Stimulated activated CD8-positive, alpha-beta memory T cell treated with anti-CD3 and anti-CD28 coated beads, Interleukin-4, amount 100 ng/mL, for 24 hours (primary cell): ENCODE data around the gene KCNN3.

Experiments used
- DNase-seq: peaks from one replicate; pipeline ENCODE4 v3.0.0-alpha.2; 2020; ENCODE audit warnings: low read depth

Gene KCNN3

DNA sequence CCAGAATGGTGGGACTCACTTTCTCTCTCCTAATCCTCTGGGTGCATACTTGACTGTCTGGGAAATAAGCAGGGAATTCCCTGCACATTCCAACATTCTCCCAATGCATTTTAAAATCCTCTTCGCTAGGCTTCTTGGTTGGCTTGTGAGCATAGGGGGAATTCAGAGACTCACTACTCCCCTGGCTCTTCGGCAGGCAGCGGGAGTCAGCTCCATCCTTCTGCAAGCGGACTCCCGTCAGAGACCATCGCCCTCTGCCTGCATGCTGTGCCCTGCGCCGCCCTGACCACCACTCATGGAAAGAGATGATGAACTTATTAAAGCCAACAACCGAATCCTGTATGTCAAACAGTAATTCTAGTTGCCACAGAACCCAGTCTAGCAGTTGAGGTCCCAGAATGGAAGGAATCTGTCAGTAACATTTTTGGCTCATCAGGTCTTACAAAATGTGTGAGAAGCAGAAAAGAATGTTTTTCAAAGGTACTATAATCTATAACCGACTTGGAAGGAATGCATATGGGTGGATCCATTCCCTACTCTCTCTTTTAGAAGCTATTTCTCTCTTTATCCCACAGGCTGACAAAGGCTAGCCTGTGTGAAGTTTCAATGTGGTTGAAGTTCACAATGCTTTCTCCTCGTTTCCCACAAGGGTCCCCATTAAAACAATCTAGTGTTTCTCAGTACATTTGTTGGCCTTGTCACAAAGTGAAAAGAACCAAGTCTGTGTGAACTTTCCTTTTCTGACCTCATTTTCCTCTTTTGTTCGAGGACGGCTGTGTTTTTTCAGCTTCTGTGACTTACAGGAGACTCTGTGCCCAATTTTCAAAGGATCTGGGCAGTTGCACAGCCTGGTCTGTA, 143.0 kb downstream of the KCNN3 start:
- DNase-seq, result no peak

DNA sequence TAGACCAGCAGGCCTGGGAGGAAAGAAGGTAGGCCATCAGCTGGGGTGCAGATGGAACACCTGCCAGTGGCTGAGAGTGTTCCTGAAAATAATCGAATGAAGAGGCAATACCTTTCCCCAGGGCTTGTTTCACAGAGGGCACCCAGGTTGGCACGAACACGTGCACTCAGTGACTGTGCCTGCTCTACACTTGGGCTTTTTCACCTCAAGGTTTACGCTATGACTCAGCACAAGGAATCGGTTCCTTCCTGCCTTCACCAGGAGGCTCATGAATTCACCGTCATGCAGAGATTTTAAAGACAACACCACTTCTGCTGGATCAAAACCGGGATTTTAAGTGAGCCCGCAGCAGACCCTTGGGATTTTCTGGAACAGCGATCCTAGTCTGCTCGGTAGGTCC, 143.6 kb downstream of the KCNN3 start:
- DNase-seq, result no peak

DNA sequence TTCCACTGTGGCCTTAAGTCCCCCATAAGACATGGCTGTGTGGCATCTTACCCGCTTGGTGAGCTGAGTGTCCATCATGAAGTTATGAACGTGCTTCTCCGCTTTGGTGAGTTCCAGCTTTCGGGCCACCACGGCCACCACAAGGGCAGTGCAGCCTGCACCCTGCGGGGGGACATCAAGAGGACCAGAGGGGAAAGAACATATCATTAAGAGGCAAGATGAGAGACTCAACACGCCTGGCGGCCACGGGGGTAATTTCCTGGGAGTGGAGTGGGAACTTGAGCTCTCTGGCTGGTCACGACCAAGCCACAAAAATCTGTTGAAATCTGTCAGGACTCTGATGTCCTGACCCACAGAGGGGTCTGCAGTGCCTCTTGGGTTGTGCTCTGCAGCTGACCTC, 144.2 kb downstream of the KCNN3 start:
- no peak for DNase-seq

DNA sequence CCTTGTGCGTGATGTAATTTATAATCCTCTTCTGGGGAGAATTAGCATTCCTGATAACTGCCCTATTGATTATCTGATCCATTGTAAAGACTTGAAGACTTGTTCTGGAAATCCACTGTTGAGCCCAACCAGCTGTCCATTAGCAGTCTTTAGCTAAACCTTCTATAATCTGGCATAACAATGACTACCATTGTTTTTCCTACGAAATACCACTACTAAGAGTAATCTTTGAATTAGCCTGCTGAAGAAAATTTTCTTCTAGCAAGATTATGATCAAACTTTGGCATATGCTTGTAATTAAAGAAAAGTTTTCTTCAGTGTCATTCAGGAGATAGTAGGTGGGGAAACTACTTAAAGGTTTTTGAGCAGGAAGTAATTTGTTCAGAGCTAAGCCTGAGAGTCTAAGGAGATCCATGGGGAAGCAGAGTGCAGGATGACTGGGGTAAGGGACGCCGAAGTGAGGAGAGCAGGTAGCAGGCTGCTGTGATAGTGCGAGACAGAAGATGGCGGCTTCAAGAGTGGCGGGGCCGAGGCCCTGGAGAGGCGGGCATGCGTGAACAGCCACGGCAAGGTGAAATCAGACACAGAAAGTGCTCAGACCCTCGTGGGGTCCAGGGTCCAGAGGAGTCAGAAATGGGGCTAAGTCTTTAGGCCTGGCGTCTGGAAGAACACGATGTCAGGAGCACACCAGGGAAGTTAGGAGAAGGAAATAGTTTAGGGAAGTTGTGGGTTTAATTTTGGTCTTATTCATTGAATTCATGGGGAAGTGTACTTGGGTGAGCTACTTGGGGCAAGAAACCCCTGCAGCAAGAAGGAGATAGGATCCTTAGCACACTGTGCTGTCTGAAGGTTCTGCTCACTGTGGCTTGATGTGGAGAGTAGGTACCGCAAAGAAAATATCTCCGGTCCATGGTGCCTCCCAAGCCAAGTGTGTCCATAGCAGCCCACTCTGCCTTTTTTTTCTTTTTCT, 149.5 kb downstream of the KCNN3 start:
- DNase-seq, result no peak

DNA sequence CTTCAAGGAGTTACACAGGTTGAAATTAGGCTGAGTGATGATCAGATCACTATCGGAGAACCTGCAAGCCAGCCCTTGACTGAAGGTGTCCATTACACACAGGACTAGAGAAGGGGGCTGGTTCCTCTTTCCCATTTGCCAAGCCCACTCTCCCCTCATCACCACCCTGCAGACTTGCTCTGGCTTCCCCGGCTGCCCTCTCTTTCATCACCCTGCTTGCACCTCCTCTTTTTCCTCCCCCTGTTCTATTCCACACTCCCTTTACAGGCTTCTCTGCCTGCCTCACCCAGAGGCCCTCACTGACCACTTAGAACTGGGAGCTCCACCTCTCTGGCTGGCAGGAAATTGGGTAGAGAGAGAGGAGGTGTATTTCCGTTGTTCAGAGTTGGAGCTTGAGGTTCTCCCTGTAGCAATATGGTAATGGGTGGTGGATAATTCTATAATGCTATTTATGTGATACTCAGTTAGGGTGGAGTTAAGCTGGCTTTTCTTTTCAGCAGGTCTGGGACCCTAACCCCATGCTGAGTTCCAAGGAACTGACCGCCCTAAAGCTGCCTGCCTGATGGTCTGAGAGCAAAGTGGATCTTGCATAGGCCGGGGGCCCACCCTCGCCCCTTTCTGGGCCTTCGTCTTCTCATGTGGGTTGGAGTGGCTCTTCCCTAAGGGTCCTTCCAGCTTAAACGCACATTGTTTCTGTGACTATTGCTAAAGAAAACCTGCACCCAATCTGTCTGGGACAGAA, 150.3 kb downstream of the KCNN3 start:
- no peak for DNase-seq

DNA sequence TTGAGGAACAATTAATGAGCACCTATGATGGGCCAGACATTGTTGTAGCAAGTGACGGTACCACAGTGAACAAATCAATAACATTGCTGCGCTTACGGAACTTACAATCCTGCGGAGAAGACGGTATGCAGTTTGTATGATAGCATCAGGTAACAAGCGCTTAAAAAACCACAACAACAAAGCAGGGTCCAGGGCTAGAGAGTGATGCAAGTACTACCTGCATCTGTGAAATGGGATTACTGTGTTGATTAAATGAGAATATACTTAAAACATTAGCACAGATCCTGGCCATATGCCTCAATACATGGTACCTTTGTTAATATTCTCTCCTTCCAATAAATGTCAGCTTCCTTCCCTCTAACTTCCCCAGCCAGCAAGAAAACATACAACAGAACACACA, 151.5 kb downstream of the KCNN3 start:
- DNase-seq, result no peak

DNA sequence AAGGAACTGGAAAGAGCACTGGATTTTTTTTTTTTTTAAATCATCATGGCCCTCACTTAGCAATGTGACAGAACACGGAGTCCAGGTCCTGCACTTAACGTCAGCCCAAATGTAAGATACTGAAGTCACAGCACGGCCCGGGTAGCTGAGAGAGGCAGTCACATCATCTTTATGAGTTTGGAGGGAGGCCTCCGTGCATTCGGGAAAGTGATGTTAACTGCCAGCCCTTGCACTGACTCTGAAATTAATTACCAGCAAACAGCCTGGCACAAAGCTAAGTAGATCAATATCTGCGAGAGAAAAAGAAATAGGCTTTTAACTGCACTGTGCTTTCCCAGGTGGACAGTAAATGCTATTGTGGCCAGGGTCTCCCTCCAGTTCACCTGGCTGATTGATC, 152.6 kb downstream of the KCNN3 start:
- DNase-seq, result no peak

DNA sequence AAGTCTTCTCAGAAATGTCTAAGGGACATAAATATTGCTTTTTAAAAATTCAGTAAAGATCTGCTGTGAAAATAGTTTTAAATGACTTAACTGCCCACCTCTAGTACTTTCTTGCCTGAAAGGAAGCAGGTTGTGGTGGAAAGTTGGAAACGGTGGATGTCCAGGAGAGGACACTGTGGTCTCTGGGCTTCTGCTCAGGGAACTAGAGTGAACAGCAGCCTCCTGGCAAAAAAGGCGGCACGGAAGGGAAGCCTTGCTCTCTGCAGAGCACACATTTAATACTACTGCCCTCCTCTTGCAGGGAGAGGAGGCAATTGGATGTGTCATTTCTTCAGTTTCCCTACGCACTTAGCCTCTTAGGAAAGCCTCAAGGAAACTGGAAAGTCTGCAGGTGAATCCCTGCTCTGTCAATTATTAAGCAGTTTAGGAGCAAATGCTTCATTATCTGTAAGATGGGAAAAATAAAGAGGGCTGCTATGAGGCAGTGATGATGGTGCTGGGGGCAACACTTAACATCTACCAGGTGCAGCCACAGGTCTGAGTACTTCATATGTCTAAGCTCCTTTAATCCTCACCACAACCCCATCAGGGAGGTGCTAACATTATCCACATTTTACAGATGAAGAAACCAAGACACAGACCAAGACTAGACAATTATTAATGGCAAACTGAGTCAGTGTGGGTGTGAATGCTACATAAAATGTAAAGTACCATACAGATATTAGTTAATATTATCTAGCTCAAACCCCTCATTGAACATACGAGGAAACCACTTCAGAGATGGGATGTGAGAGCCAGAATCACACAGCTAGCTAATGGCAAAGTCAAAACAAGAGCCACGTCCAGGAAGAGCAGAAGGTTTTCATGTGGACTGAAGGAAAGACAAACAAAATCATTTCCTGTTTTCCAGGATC, 153.2 kb downstream of the KCNN3 start:
- no peak for DNase-seq

DNA sequence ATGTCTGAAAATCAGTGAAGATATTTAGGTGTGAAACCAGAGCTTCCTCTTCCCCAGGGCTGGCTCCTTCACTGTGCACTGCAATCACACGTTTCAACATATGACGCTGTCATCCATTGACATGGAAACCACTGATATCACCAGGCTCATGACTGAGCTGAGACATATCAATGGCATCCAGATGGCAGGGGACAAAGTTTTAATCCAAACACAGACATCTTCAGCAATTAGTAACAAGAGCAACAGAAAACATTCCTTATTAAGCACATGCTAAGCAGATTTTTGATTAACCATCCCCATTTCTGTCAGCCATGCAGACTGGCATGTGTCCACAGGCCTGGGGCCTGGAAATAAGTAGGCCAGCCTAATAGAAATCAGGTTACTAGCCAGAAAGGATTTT, 154.1 kb downstream of the KCNN3 start:
- DNase-seq, result no peak

DNA sequence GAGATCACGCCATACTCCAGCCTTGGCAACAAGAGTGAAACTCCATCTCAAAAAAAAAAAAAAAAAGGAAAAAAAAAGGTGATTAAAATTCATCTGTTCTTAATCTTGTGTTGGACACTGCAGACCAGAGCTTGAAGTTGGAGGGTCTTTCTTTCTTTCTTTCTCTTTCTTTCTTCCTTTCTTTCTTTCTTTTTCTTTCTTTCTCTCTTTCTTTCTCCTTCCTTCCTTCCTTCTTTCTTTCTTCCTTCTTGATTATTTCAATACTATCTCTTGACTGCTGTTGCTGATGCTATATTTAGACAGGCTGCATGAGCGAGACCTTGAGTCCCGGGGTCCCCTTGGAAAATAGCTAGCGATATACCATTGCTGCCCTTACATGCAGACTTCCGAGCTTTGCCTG, 154.7 kb downstream of the KCNN3 start:
- no peak for DNase-seq

DNA sequence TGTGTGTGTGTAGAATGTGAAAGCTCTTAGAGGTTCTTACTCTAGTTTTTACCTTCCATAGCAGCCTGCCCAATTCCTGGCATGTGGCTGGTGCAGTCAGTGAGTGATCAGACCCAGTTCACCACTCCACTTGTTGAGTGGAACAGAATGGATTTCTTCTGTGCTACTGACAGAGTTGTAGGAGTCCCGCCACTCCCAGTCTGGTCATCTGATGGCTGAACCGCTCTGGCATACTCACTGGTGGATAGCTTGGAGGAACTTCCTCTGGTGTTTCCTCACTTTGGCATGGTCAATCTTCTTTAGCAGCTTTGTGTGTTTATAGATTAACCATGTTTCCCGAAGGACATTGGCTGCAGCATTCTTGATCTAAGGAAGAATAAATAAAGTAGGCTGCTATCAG, 155.4 kb downstream of the KCNN3 start:
- DNase-seq, result no peak

DNA sequence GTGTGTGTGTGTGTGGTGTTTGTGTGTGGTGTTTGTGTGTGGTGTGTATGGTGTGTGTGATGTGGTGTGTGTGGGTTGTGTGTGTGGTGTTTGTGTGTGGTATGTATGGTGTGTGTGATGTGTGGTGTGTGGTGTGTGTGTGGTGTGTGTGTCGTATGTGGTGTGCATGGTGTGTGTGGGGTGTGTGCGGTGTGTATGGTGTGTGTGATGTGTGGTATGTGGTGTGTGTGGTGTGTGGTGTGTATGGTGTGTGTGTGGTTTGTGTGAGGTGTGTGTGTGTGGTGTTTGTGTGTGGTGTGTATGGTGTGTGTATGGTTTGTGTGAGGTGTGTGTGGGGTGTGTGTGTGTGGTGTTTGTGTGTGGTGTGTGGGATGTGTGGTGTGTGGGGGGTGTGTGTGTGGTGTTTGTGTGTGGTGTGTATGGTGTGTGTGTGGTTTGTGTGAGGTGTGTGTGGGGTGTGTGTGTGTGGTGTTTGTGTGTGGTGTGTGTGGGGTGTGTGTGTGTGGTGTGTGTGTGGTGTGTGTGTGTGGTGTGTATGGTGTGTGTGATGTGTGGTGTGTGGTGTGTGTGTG, 155.9 kb downstream of the KCNN3 start:
- no peak for DNase-seq

DNA sequence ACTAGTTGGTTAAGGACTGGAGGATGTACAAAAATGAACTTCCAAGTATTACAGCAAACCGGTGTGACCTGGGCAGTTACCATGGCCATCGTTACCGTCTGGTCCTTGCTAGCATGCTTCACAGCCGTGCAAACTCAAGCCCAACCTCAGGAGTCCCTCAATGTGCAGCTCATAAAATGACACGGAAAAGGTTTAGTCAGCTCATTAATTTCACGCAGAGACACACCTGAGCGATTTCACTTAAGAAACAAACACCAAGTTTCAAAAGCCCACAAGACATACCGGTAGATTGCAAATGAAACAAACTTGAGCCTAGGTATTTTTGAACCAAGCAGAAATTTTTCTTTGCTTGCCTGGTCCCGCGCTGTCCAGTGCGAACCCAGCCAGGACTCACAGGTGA, 157.1 kb downstream of the KCNN3 start:
- no peak for DNase-seq

DNA sequence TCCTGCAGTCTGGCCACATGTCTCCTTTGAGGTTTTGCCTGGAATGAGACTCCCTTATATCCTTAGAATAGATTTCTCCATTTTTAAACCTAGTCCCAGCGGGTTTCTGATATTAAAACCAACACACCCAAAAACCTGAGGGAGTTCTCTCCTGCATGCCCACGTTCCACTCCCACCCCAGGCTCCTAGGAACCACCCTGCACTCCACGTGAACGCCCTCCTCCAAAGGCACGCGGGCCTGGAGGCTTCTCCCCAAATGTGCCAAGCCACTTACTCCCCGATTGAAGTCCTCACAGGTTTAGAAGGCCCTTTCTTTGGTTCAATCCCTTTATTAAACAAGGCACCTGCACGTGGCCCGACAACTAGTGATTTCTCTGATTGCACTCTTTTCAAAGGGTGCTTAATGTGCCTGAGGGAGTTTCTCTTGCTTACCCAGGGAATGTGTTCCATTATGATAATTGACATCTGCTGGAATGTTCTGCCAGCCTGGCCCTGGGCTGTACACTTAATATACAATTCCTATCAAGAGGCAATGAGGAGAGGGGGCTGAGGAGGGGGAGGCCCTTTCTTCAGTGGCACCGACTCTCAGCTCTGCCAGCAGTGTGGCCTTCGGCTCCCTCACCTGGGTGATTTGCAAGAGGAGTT, 157.8 kb downstream of the KCNN3 start:
- DNase-seq, result no peak

DNA sequence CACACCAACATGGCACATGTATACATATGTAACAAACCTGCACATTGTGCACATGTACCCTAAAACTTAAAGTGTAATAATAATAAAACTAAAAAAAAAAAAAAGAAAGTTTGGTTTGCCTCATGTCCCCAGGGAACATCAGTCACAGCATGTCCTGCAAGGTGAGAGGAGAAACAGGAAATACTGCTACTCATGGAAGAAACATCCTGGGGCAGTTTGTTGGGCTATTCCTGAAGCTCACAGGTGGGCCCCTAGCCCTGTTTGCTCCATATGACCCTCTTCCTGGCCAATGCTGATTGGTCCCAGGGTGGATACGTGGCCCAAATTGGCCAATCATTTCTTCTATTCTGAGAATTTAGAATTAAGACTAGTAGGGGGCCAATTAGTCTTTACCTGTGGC, 158.7 kb downstream of the KCNN3 start:
- DNase-seq, result no peak

DNA sequence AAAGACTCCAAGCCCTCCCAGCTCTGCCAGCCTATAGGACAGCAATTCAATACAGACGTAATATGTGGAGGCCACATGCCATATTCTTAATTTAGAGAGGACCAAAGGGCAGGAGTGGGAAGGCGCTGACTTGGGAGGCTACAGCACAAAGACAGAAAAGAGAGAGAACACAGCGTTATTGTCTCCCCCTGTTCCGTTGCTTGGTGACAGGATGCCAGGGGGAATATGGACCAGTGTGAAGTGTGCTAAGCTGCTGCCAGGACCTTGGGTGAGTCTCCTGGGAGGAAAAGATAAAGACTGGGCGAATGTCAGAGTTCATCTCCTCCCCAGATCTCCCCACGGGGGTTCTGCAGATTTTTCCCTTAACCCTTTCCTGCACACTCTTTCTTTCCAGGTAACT, 160.0 kb downstream of the KCNN3 start:
- DNase-seq, result no peak

DNA sequence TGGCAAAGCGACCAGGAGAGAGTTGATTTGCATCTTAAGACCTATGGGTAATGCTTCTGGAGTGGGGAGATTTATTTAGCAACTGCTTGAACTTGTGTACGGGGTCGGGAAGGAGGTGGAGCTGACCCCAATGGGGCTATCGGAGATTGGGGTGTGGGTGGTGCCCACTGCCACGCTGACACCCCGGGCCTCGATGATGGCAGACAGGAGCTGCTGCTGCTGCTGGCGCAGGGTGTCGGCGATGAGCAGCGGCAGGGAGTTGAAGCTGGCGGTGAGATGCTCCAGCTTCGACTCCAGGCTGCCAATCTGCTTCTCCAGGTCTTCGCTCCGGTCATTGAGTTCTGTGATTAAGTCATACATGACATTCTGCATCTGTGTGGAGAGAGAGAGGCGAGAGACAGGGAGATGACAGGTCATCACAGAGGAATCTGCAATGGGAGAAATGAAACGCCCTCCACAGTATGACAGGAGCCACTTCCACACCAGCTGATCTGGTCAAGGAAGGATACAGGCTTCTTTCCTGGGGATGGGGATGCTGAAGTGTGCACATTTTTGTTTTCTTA, 162.1 kb downstream of the KCNN3 start:
- no peak for DNase-seq

DNA sequence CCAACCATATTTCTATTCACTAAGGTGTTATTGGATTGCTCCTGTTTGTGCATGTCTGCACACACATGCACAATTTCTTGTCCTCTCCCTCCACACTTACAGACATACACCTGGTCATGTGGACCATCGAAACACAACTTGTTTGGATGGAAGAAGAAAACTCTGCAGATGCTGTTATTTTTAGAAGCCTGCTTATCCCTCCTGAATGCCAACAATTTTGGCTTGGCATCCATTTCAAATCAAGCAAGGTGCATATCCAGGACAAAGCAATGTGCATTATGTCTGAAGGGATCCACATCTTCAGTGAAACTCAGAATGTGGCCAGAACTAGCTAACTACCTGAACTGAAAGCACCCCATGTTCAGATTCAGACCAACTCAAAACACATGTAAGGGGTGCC, 163.2 kb downstream of the KCNN3 start:
- DNase-seq, result no peak

DNA sequence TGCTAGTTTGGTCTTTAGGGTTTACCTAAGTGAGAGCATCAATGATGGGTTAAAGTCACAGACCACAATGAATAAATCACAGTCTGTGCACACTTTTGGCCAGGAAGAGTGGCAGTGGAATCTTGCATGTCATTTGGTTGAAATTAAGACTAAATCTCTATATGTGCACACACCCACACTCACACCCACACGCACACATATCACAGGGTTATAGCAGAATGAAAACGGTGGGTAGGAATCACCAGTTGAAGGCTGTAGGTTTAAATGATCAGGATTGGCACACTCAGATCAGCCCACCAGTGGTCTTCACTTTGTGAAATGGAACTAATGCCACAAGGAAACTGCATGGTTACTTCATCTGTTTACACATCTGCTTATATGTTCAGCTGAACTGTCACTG, 164.5 kb downstream of the KCNN3 start:
- DNase-seq, result no peak

DNA sequence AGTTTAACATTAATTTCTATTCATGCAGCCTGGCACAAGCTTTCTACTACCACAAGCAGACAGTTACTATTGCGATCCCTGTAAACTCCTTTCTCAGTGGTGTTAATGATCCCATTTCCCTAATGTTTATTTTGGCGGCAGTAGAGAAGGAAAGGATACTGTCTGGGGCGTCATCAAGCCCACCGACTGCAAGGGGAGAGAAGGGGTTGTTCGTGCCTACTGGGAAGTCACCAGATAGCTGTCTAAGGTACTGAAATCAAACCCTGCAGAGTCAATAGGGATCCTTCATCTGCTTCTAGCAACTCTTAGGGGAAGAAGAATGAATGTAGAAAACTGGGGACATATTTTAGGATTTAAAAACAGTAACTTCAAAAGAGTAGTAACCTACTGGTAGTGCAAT, 166.9 kb downstream of the KCNN3 start:
- DNase-seq, result no peak
